HG02973 (cell line): ENCODE results near the gene IDS.
"Not testable (repeated sequence)": the region's sequence is repeated elsewhere in the genome, so short reads cannot be mapped to it uniquely, and the experiment has no call there.

ENCODE experiments used
- ATAC-seq: cut with Tn5 transposase; IDR thresholded peaks from one replicate; pipeline ENCODE4 v1.9.1; 2021; ENCODE audit warnings: moderate library complexity; ENCODE audit not compliant: unreplicated experiment

Gene IDS

DNA sequence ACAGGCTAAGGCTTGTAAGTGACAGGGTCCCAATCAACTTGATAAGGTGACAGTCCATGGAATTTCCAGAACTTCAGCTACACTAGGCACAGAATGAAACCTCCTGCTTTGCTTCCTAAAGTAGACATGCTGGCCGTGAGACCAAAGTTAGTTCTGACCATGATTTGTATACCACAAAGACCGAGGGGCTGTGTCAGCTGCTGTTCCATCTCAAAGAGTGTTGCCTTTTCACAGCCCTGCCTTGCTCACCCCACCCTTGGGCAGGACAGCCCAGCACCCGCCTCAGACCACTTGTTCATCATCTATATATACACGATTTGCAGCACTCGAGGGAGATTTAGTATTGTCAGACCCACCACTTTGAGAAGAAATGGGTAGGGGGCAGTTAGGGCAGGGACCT is 5.3 kb downstream of the IDS start:
- ATAC-seq, result no peak

- no peak for ATAC-seq
Observed at GRCh38 chrX:149498767-149499166, 6.3 kb downstream of the IDS start.

GRCh38 chrX:149497626-149498025 is 7.5 kb downstream of the IDS start:
- no peak for ATAC-seq

- no peak for ATAC-seq
Observed at GRCh38 chrX:149497054-149497453, 8.1 kb downstream of the IDS start.

DNA sequence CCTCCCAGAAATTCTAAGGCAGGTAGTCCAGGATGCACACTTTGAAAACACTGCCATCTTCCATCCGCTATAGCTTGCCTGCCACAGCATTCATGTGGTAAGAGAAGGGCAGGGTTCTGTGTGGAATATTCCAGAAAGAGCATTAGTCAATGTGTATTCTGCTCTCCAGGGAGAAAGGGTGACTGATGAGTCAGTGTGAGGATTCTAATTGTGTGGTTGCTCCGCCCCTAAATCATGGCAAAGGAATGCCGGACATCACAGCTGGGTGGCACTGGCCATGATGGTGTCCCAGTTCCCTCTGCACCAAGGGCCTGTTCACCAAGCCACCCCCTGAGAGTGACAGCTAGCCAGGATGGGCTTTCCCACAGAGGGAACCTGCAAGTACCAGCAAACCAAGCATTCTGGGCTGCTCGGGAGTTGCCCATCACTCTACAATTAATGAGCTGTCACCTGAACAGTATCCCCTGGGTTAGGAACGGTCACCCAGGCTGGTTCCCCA is 9.5 kb downstream of the IDS start:
- no peak for ATAC-seq

DNA sequence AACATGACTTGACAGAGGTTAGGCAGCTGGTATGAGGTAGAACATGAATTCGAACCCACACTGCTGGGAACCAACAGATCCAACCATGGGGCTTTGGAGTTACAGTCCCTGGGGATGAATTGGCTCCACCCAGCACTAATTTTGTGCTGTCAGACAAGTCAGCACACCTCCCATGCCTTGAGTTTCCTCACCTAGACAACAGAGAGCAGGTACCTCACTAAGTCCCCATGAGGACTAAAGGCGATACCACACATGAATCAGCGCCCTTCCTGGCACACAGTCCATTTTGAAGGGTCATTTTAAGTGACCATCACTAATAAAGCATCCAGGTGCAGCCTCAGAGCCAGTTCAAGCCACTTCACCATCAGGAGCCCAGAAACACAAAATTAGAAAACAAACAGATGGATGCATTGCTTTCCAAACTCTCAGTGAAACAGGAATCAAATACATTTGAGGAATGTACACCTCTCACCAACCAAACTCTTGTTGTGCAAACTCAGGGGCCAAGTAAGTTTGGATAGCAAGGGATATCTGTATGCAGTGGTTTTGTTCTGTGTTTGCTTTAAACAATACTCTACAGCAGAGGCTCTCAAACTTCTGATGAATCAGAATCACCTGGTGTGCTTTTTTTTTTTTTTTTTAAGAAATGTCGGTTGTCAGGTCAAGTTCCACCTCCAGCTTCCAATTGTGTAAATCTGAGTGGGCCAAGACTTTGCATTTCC is 10.1 kb downstream of the IDS start:
- ATAC-seq, result no peak

- ATAC-seq, result no peak
Observed at GRCh38 chrX:149493567-149494562, 11.2 kb downstream of the IDS start.

GRCh38 chrX:149491812-149492211 is 13.3 kb downstream of the IDS start:
- ATAC-seq, result no peak

GRCh38 chrX:149490100-149490499 is 15.0 kb downstream of the IDS start:
- ATAC-seq, result no peak

DNA sequence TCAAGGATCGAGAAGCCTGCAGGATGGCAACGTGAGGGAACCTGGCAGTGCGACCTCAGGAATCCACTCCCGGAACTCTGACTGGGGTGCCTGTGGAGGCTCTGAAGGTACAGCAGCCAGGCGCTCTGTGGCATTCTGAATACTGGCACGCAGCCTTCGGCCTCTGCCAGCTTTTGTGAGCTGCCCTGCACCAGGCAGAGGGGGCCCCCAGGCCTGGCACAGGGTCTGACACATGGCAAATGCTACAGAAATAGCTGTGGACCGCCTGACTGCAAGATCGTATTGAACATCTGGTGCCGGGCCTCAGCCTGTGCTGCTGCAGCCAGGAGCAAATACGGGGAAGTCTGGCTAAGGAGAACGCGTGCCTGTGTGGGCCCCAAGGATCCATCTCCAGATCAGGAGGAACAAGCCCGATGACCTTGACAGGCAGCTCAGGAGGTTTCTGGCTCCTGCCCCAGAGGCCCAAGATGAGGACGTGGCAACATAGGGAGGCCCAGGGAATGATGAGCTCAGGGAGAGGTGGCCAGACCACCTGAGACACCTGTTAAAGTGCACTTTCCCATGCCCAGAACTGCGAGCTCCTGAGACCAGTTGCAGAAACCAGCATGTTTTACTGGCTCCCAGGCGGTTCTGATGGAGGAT is 16.6 kb downstream of the IDS start:
- ATAC-seq, result not testable (repeated sequence)

- not testable (repeated sequence) for ATAC-seq
Observed at GRCh38 chrX:149488008-149488407, 17.1 kb downstream of the IDS start.

GRCh38 chrX:149487292-149487691 is 17.8 kb downstream of the IDS start:
- no peak for ATAC-seq

GRCh38 chrX:149476513-149476912 is 28.6 kb downstream of the IDS start:
- ATAC-seq, result no peak

GRCh38 chrX:149473966-149474365 is 31.1 kb downstream of the IDS start:
- no peak for ATAC-seq

GRCh38 chrX:149473092-149473491 is 32.0 kb downstream of the IDS start:
- no peak for ATAC-seq

DNA sequence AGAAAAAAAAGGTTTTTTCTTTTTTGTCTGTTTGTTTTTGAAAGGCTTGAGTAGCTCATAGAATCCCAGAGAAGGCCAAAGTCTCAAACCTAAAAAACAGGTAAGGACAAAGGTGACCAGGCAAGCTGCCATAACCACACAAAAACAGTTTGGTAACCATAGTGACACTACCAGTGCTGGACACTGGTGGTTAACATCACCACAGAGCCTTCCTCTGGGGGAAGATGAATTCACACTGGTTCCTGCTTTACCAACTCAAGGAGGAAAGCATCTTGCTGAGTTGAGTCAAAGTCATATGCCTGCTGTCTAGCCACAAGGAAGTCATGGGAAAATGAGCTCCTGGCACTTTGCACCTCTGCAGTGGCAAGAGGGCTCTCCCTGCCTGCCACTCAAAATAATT is 32.5 kb downstream of the IDS start:
- ATAC-seq, result no peak

- ATAC-seq, result no peak
Observed at GRCh38 chrX:149471397-149471796, 33.7 kb downstream of the IDS start.

GRCh38 chrX:149470955-149471354 is 34.2 kb downstream of the IDS start:
- peak; percentile 91 for ATAC-seq

DNA sequence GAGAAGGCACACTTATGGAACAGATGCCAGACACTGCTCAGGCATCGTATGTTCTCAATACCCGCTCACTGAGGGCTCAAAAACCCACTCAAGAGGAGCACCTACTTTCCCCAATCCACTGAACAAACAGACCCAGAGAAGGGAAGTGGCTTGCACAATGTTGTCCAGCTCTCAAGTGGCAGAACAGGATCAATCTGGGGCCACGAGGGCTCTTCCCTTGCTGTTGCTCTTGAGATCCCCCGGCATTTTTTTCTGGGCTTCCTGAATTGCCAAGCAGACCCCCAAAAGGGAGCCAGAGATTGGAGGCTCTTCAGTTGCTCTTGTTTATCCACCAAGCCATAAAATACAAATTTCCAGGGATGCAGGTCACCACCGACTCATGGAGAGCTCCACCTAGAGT is 35.7 kb downstream of the IDS start:
- no peak for ATAC-seq

GRCh38 chrX:149467920-149468319 is 37.2 kb downstream of the IDS start:
- ATAC-seq, result no peak

- ATAC-seq, result no peak
Observed at GRCh38 chrX:149467461-149467860, 37.6 kb downstream of the IDS start.
